ENCODE measurements around the gene HDAC4.

DNA sequence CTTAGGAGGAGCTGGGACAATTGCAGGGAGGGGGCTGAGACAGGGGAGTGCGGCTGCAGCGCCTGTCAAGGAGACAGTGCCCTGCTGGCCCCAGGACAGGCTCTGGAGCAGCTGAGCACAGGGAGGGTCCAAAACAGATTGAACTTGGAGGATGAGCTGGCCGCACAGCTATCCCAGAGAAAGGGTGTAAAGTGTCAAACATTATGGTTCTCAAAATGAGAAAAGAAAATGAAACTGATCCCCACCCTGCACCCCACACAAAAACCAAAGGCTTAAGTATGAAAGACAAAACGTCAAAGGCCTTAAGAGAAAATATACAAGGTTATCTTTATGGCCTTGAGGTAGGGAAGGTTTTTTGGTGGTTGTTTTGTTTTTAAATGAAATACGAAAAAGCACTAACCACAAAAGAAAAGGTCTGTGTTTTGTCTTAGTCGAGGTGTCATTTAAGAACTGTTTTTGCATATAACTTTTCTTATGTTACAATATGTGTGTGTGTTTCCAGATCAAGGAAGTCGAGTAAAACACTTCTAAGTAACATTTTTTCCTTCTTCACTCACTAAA, 111.8 kb downstream of the HDAC4 start:
- TF ChIP-seq, protein P1, sequence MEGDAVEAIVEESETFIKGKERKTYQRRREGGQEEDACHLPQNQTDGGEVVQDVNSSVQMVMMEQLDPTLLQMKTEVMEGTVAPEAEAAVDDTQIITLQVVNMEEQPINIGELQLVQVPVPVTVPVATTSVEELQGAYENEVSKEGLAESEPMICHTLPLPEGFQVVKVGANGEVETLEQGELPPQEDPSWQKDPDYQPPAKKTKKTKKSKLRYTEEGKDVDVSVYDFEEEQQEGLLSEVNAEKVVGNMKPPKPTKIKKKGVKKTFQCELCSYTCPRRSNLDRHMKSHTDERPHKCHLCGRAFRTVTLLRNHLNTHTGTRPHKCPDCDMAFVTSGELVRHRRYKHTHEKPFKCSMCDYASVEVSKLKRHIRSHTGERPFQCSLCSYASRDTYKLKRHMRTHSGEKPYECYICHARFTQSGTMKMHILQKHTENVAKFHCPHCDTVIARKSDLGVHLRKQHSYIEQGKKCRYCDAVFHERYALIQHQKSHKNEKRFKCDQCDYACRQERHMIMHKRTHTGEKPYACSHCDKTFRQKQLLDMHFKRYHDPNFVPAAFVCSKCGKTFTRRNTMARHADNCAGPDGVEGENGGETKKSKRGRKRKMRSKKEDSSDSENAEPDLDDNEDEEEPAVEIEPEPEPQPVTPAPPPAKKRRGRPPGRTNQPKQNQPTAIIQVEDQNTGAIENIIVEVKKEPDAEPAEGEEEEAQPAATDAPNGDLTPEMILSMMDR (conservative IDR thresholded peaks at IDR 0.05): no peak
- no peak for TF ChIP-seq EZH2 (IDR thresholded peaks at IDR 0.05; ENCODE audit: low read depth)
